H1 (cell line): ENCODE data around the gene GARIN6. TPM values are rescaled to one million over a fixed set of nuclear protein-coding genes. Genes with fewer than 3 reads are reported as not detected.

Source experiments
- CTCF ChIA-PET: fragments of 300-600 bp; sonication (Branson Sonifier 250); formaldehyde crosslinking; loops from one replicate; lab custom pipeline; 2021; ENCODE audit not compliant: partially characterized antibody; lab: Charles Lee
- POLR2A ChIA-PET: fragments of 300-600 bp; sonication (Branson Sonifier 250); formaldehyde crosslinking; loops from one replicate; lab custom pipeline; 2021; ENCODE audit warnings: inconsistent platforms; ENCODE audit not compliant: partially characterized antibody; lab: Charles Lee
- DNase-seq, 2 experiments: peaks; one replicate each; pipeline versions ENCODE4 v3.0.0 to v3.0.0-alpha.2; 2010 to 2022; ENCODE audit warnings: low spot score in 2 of 2, low read depth in 1 of 2, mixed read lengths in 1 of 2
- FAIRE-seq: peaks from 2 replicates; lab custom pipeline; 2011; peaks lifted over from hg19 to GRCh38; lab: Jason Lieb, UNC
- H2AFZ ChIP-seq: 2 replicates; pipeline ENCODE4 v1.8.1; 2012; ENCODE audit warnings: low read length, inconsistent platforms
- H2AK5ac ChIP-seq: 2 replicates; pipeline ENCODE4 v1.6.1; 2013; ENCODE audit warnings: low read depth, low read length
- H2BK120ac ChIP-seq: replicated peaks from 2 replicates; pipeline ENCODE3; 2013; ENCODE audit warnings: low read depth, low read length, inconsistent platforms
- H2BK12ac ChIP-seq: 2 replicates; pipeline ENCODE4 v1.6.1; 2013; ENCODE audit warnings: low read depth, low read length
- H2BK15ac ChIP-seq: 2 replicates; pipeline ENCODE4 v1.6.1; 2013; ENCODE audit warnings: low read length
- H2BK20ac ChIP-seq: 2 replicates; pipeline ENCODE4 v1.6.1; 2013; ENCODE audit warnings: low read length
- H2BK5ac ChIP-seq: 2 replicates; pipeline ENCODE4 v1.6.1; 2013; ENCODE audit warnings: low read depth, low read length
- H3K14ac ChIP-seq: 2 replicates; pipeline ENCODE4 v1.6.1; 2013; ENCODE audit warnings: inconsistent platforms; ENCODE audit not compliant: insufficient read length
- H3K18ac ChIP-seq: 2 replicates; pipeline ENCODE4 v1.6.1; 2013; ENCODE audit warnings: low read length; ENCODE audit errors: extremely low read depth
- H3K23ac ChIP-seq: 2 replicates; pipeline ENCODE4 v1.6.1; 2013; ENCODE audit warnings: inconsistent platforms; ENCODE audit not compliant: insufficient read length
- H3K23me2 ChIP-seq: 2 replicates; pipeline ENCODE4 v1.6.1; 2013; ENCODE audit warnings: low read depth, low read length
- H3K27ac ChIP-seq: 2 replicates; pipeline ENCODE4 v1.6.1; 2011; ENCODE audit warnings: low read depth, low read length, inconsistent platforms
- H3K27me3 ChIP-seq, 4 experiments: replicated peaks in 1 of 4; 1 replicate in 1 of 4; 2 replicates in 3 of 4; pipeline versions ENCODE4 v1.6.1 to v1.8.1; 2011 to 2013; ENCODE audit warnings: low read length in 3 of 4, mild to moderate bottlenecking in 3 of 4, inconsistent platforms in 2 of 4, mixed read lengths in 2 of 4, moderate library complexity in 1 of 4; ENCODE audit not compliant: control insufficient read depth in 3 of 4, insufficient read depth in 3 of 4; ENCODE audit errors: extremely low read depth in 1 of 4
- H3K36me3 ChIP-seq, 4 experiments: 2 replicates each; pipeline versions ENCODE4 v1.6.1 to v1.8.1; 2011 to 2013; ENCODE audit warnings: mild to moderate bottlenecking in 4 of 4, low read length in 3 of 4, moderate library complexity in 2 of 4, control low read depth in 1 of 4, inconsistent platforms in 1 of 4; ENCODE audit not compliant: insufficient read depth in 4 of 4, control insufficient read depth in 2 of 4
- H3K4ac ChIP-seq: replicated peaks from 2 replicates; pipeline ENCODE3; 2013; ENCODE audit warnings: low read length, low read depth, mixed read lengths, inconsistent platforms; ENCODE audit not compliant: insufficient read length
- H3K4me1 ChIP-seq, 4 experiments: replicated peaks in 1 of 4; 1 replicate in 1 of 4; 2 replicates in 3 of 4; pipeline versions ENCODE4 v1.6.1 to v1.8.1; 2011 to 2013; ENCODE audit warnings: low read length in 3 of 4, inconsistent platforms in 2 of 4, mixed read lengths in 1 of 4; ENCODE audit not compliant: insufficient read depth in 4 of 4, control insufficient read depth in 3 of 4
- H3K4me2 ChIP-seq, 2 experiments: 2 replicates each; pipeline versions ENCODE4 v1.6.1 to v1.8.1; 2011 to 2013; ENCODE audit warnings: low read depth in 2 of 2, low read length in 2 of 2, control low read depth in 1 of 2, inconsistent platforms in 1 of 2, mild to moderate bottlenecking in 1 of 2; ENCODE audit not compliant: insufficient read depth in 1 of 2
- H3K4me3 ChIP-seq, 4 experiments: fragments of 200-600, 300-600 bp in 1 of 4; sonication (generic), shearing (Covaris generic), sonication (Bioruptor Twin) in 1 of 4; 2 replicates each; pipeline versions ENCODE4 v1.5.1 to v1.8.1; 2011 to 2016; ENCODE audit warnings: low read length in 4 of 4, low read depth in 3 of 4, control low read depth in 2 of 4, inconsistent platforms in 2 of 4, mild to moderate bottlenecking in 2 of 4, mixed read lengths in 1 of 4, moderate library complexity in 1 of 4; ENCODE audit not compliant: insufficient read depth in 2 of 4; ENCODE audit errors: extremely low read depth in 1 of 4
- H3K56ac ChIP-seq: replicated peaks from 2 replicates; pipeline ENCODE3; 2013; ENCODE audit warnings: low read depth, mild to moderate bottlenecking, mixed read lengths, low read length, inconsistent platforms; ENCODE audit not compliant: insufficient read length
- H3K79me1 ChIP-seq: 2 replicates; pipeline ENCODE4 v1.6.1; 2013; ENCODE audit warnings: low read depth, low read length, control low read depth
- H3K79me2 ChIP-seq, 2 experiments: 2 replicates each; pipeline versions ENCODE4 v1.6.1 to v1.8.1; 2012 to 2013; ENCODE audit warnings: low read length in 2 of 2, mild to moderate bottlenecking in 2 of 2, inconsistent platforms in 1 of 2; ENCODE audit not compliant: insufficient read depth in 2 of 2, control insufficient read depth in 1 of 2
- H3K9ac ChIP-seq, 4 experiments: replicated peaks in 1 of 4; 1 replicate in 1 of 4; 2 replicates in 3 of 4; pipeline versions ENCODE4 v1.6.1 to v1.8.1; 2011 to 2013; ENCODE audit warnings: low read depth in 3 of 4, low read length in 3 of 4, control low read depth in 2 of 4, mild to moderate bottlenecking in 2 of 4, moderate library complexity in 2 of 4, inconsistent platforms in 1 of 4; ENCODE audit errors: extremely low read depth in 1 of 4
- H3K9me3 ChIP-seq, 2 experiments: 2 replicates each; pipeline versions ENCODE4 v1.6.1 to v1.8.1; 2012 to 2013; ENCODE audit warnings: mild to moderate bottlenecking in 2 of 2, moderate library complexity in 2 of 2, control low read depth in 1 of 2, inconsistent platforms in 1 of 2, low read depth in 1 of 2, low read length in 1 of 2, mixed read lengths in 1 of 2; ENCODE audit not compliant: insufficient read depth in 2 of 2
- H4K20me1 ChIP-seq, 2 experiments: replicated peaks in 1 of 2; 2 replicates each; pipeline versions ENCODE3 to v1.8.1; 2011 to 2013; ENCODE audit warnings: inconsistent platforms in 2 of 2, low read length in 2 of 2, mild to moderate bottlenecking in 1 of 2; ENCODE audit not compliant: insufficient read depth in 2 of 2, control insufficient read depth in 1 of 2
- H4K5ac ChIP-seq: 2 replicates; pipeline ENCODE4 v1.6.1; 2013; ENCODE audit warnings: low read length, low read depth, mixed read lengths, inconsistent platforms; ENCODE audit not compliant: insufficient read length
- H4K8ac ChIP-seq: 2 replicates; pipeline ENCODE4 v1.8.0; 2013; ENCODE audit warnings: mild to moderate bottlenecking, moderate library complexity, low read length, inconsistent platforms; ENCODE audit not compliant: insufficient read depth; ENCODE audit errors: extremely low read depth
- H4K91ac ChIP-seq: replicated peaks from 2 replicates; pipeline ENCODE3; 2013; ENCODE audit warnings: low read length, mixed read lengths, inconsistent platforms; ENCODE audit not compliant: insufficient read length
- BRCA1 ChIP-seq: IDR thresholded peaks from 2 replicates; pipeline ENCODE4 v1.6.1; 2012; ENCODE audit warnings: low read depth, low read length, improper control_type of control experiment
- HDAC6 ChIP-seq: IDR thresholded peaks from one replicate; pipeline ENCODE4 v1.7.1; 2012; ENCODE audit warnings: low read depth, mild to moderate bottlenecking, inconsistent platforms, low read length, moderate library complexity
- NRF1 ChIP-seq: IDR thresholded peaks from 2 replicates; pipeline ENCODE4 v1.6.1; 2011; ENCODE audit warnings: mild to moderate bottlenecking, low read depth, low read length, improper control_type of control experiment
- RFX5 ChIP-seq: IDR thresholded peaks from 2 replicates; pipeline ENCODE4 v1.6.1; 2011; ENCODE audit warnings: low read depth, low read length, improper control_type of control experiment, borderline replicate concordance
- WGBS, 2 experiments: shearing (Covaris generic) in 1 of 2; methylation state at CpG; one replicate each; pipeline versions ENCODE4 v1.1.6 to v1.1.7; 2013 to 2015; ENCODE audit warnings: low lambda C conversion rate in 2 of 2, mixed read lengths in 2 of 2, inconsistent platforms in 1 of 2, low coverage in 1 of 2, missing lambda C conversion rate in 1 of 2; ENCODE audit not compliant: insufficient replicate concordance in 2 of 2, insufficient coverage in 1 of 2, insufficient read length in 1 of 2; ENCODE audit errors: extremely low coverage in 1 of 2, missing lambda C conversion rate in 1 of 2; 5-methylcytosine and 5-hydroxymethylcytosine counted together
- polyA plus RNA-seq, 7 experiments: library from polyadenylated mRNA; depleted of rRNA in 3 of 7; stranded (reverse) in 5 of 7; unstranded in 2 of 7; fragments of >200 nt in 5 of 7; fragments of 200-250 nt in 2 of 7; gene quantifications; 1 replicate in 5 of 7; 2 replicates in 1 of 7; 4 replicates in 1 of 7; pipeline versions ENCODE4 v1.2.1 to v1.2.3, GENCODE V29; 2011 to 2013; ENCODE audit warnings: missing spikeins in 2 of 7, mixed read lengths in 2 of 7
- total RNA-seq: library from RNA; stranded (reverse); fragmentation: NEBNext Ultra II Directional; extraction: Animal tissue kit (Norgen Biotek cat#: 25700); gene quantifications from 2 replicates; pipeline ENCODE4 v1.2.1, GENCODE V29; 2021

The GARIN6 gene
- total and polyA plus RNA-seq, 2 of the 8 experiments (the other 6 are each of a cell fraction or from before 2014, with no cell fraction given), result not detected

- Histone ChIP-seq H3K14ac (no peak overlapping the region), H2AK5ac (no peak overlapping the region), H3K27ac (no peak overlapping the region), H2BK120ac (no peak overlapping the region), H3K4me2 (peak overlapping the region; percentile 29 to 33; a peak in 3 of 4 replicates), H3K79me1 (no peaks in the 10 kb centered on the region), H4K8ac (no peak overlapping the region), H3K56ac (no peak overlapping the region), H4K5ac (no peak overlapping the region), H3K36me3 (no peaks in the 10 kb centered on the region), H4K91ac (no peak overlapping the region), H3K9me3 (no peaks in the 10 kb centered on the region), H3K23ac (no peak overlapping the region), H3K4ac (no peak overlapping the region), H3K4me3 (peak overlapping the region in 1 of 4 experiments; percentile 12; a peak in 1 of 8 replicates), H3K79me2 (no peaks in the 10 kb centered on the region), H2BK5ac (no peak overlapping the region), H3K4me1 (peaks cover 0 to 13% (median 4%) of the 10 kb centered on the region in 4 experiments; a peak in 5 of 7 replicates), H2BK15ac (no peak overlapping the region), H3K18ac (no peak overlapping the region; the same call in 1 of the 2 replicates), H2AFZ (no peak overlapping the region), H3K9ac (no peak overlapping the region), H3K27me3 (peaks cover 0 to 4% (median 0%) of the 10 kb centered on the region in 4 experiments; a peak in 2 of 7 replicates), H2BK12ac (no peak overlapping the region; the same call in 1 of the 2 replicates), H2BK20ac (no peak overlapping the region), H4K20me1 (no peaks in the 10 kb centered on the region), H3K23me2 (no peaks in the 10 kb centered on the region; the same call in 1 of the 2 replicates)
- DNase-seq (no peak), FAIRE-seq (peak; percentile 84)
- CTCF ChIA-PET, result interaction anchor here (1.2 kb wide), 1 partner anchor 11 kb away, joined by 6 read pairs; no protein-coding TSS in a partner anchor
- WGBS, 2 experiments, result 44% methylated on average over 7 of the region's 7 CpGs; no CpG with 5 or more reads in 1 of the 2 experiments
- POLR2A ChIA-PET, result no interaction called here
- TF ChIP-seq HDAC6 (no peak), BRCA1 (no peak), RFX5 (no peak), NRF1 (no peak)
Observed at GRCh38 chr12:99609455-99610181, 37.9 kb upstream of the GARIN6 start.
